ENCODE results near the gene PLEKHG3.

Gene PLEKHG3

DNA sequence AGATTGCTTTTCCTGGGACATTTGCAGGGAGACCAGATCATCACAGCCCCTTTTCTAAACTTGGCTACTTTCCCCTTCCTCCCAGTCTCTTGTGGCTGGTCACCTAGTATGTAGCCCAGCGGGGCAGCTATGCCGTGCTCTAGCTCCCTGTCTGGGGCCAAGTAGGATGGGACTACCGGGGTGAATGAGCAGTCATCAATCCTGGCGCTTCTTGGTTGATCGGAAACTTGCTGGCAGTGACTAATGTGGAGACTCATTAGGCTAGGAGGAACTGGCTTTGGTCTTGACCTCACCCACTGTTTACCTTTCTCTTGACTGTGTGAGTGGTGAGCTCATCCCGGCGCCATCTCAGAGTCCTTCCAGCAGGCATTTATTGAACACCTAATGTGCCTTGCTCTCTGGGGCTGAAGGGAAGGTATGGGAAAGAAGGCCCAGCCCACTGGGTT is 15.9 kb downstream of the PLEKHG3 start:
- no peak for DNase-seq (ENCODE audit: low read depth)
- H3K4me3 ChIP-seq (ENCODE audit: low read depth, low read length) = no peak overlapping the region
- TF ChIP-seq, protein P1, sequence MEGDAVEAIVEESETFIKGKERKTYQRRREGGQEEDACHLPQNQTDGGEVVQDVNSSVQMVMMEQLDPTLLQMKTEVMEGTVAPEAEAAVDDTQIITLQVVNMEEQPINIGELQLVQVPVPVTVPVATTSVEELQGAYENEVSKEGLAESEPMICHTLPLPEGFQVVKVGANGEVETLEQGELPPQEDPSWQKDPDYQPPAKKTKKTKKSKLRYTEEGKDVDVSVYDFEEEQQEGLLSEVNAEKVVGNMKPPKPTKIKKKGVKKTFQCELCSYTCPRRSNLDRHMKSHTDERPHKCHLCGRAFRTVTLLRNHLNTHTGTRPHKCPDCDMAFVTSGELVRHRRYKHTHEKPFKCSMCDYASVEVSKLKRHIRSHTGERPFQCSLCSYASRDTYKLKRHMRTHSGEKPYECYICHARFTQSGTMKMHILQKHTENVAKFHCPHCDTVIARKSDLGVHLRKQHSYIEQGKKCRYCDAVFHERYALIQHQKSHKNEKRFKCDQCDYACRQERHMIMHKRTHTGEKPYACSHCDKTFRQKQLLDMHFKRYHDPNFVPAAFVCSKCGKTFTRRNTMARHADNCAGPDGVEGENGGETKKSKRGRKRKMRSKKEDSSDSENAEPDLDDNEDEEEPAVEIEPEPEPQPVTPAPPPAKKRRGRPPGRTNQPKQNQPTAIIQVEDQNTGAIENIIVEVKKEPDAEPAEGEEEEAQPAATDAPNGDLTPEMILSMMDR (IDR thresholded peaks at IDR 0.05; ENCODE audit: low read depth, low read length, missing control alignments) = no peak

DNA sequence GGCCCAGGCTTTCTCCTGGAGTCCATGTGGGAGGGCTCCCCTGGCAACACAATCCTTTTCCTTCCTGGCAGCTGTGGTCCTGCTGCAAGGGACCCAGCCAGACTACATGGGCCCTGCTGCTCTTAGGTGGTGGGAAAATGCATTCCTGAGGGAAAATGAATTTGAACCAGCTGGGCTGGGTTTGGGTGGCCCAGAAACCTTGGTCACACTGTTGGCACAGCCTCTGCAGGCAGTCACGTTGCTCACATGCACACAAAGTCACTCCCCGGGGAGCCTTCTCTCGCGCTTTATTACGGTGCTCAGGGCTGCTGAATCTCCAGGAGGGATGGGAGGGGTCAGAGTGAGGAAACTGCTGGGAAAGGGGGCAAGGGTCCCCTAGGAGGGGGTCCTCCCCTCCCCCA is 17.2 kb downstream of the PLEKHG3 start:
- H3K4me3 ChIP-seq (ENCODE audit: low read depth, low read length) = no peak overlapping the region
- DNase-seq (ENCODE audit: low read depth) = no peak

DNA sequence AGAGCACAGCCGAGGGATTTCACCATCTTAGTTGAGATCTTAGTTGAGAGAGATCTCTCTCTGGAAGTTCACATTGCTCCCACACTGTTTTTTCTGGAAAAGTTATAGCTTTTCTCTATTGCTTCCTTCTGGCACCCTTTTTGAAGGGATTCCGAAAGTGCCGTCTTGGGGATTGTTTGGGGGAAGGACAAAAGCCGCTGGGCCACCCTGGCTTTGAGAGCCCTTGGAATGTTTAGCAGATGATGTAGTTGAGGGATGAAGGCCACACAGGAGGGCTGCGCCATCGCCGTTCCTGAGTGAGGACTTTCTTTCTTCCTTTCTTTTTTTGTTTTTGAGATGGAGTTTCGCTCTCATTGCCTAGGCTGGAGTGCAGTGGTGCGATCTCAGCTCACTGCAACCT is 17.7 kb downstream of the PLEKHG3 start:
- no peak overlapping the region for H3K4me3 ChIP-seq (ENCODE audit: low read depth, low read length)
- DNase-seq (ENCODE audit: low read depth) = no peak
- TF ChIP-seq, protein P1 (IDR thresholded peaks at IDR 0.05; ENCODE audit: low read depth, low read length, missing control alignments) = no peak

More for the DNA sequence above, 17.2 kb downstream of the PLEKHG3 start:
- TF ChIP-seq, protein P1 (IDR thresholded peaks at IDR 0.05; ENCODE audit: low read depth, low read length, missing control alignments) = no peak

DNA sequence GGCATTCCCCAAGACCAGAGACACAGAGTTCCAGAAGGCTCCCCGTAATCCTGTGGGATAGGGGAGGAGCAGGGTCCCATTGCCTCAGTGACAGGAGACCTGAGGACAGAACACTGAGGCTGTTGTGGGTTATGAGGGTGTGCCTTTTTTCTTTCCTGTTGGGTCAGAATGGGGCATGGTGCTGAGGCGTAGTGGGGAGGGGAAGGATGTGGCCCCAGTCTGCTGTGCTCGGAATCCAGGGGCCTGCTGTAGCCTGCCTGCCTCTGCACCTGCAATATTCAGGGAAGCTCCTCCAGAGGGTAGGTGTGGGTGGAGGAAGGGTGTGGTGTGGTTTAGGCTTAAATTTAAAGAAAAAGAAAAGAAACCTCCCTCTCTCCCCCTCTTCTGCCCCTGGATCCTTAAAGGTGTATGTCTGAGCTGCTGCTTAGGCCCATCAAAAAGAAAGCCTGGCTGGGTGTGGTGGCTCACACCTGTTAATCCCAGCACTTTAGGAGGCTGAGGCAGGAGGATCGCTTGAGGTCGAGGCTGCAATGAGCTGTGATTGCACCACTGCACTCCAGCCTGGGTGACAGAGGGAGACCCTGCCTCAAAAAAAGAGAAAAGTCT is 18.7 kb downstream of the PLEKHG3 start:
- TF ChIP-seq, protein P1 (IDR thresholded peaks at IDR 0.05; ENCODE audit: low read depth, low read length, missing control alignments) = no peak
- DNase-seq (ENCODE audit: low read depth) = no peak
- H3K4me3 ChIP-seq (ENCODE audit: low read depth, low read length) = no peak overlapping the region

DNA sequence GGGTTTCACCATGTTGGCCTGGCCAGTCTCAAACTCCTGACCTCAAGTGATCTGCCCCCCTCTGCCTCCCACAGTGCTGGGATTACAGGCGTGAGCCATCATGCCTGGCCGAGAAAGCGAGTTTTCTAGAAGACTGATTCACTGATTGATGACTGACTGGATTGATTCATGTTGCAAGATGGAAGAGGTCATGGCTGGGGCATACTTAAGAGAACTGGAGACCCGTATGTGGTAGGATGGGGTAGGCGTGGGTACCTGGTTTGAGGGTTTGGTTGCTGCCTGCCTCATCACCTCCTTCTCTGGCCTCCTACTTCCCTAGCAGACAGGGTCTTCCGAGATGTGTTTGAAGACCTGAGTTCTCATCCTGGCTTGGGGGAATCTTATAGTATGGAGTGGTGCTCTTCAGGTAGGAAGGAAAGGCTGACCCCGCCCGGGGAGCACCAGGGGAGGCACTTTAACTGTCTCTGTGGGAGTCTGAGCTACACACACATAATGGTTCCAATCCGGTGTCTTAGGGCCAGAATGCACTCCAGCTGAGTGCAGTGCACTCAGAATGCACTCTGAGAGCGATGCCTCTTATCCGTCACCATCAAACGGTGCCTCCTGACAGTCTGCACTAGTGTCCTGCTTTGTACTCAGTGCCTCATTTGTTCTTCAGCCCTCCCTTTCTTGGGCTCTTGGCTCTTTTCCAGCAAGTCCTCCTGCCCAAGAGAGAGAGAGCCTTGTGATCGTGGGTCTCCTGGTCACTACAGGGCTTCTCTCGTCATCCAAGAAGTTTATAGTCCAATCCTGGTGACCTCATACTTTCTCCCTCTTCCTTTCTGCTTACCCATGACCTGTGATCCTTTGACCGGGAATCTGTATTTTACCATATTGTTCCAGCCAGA is 19.7 kb downstream of the PLEKHG3 start:
- DNase-seq (ENCODE audit: low read depth) = no peak
- no peak overlapping the region for H3K4me3 ChIP-seq (ENCODE audit: low read depth, low read length)
- TF ChIP-seq, protein P1 (IDR thresholded peaks at IDR 0.05; ENCODE audit: low read depth, low read length, missing control alignments) = no peak

DNA sequence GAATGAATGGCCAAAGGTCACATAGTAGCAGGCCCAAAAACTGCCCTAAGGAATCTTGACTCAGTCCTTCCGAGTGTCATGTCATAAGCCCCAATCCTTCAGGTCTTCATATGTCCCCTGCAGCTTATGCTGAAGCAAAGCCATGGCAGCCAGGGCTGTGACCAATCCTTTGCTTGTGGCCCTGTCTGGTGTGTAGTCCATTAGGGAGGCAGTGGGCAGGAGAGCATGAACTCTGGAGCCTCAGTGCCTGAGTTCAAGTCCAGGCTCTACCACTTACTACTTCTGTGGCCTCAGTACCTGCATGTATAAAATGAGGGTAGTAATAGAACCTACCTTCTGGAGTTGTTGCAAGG is 20.3 kb downstream of the PLEKHG3 start:
- no peak for DNase-seq (ENCODE audit: low read depth)
- TF ChIP-seq, protein P1 (IDR thresholded peaks at IDR 0.05; ENCODE audit: low read depth, low read length, missing control alignments) = no peak
- no peak overlapping the region for H3K4me3 ChIP-seq (ENCODE audit: low read depth, low read length)

Data from GM12864 (cell line).